ENCODE data around the gene TPBGL. TPM values are rescaled to one million over a fixed set of nuclear protein-coding genes. Genes with fewer than 3 reads are reported as not detected.

Gene TPBGL
- total and polyA plus RNA-seq, 2 donors (not counting 1 experiment from before 2014, with no cell fraction given), result not detected

GRCh38 chr11:75249704-75250103, 9.1 kb downstream of the TPBGL start:
- no peak overlapping the region for H3K27ac ChIP-seq (ENCODE audit: insufficient read depth, low read length)
- no peaks in the 10 kb centered on the region for H4K20me1 ChIP-seq (ENCODE audit: control insufficient read depth, extremely low read depth, insufficient read depth, low read length)
- H3K27me3 ChIP-seq (ENCODE audit: control insufficient read depth, insufficient read depth, low read length), result peaks cover 6% of the 10 kb centered on the region
- no peak overlapping the region for H3K4me3 ChIP-seq (replicated peaks in 1 of 4; ENCODE audit: control extremely low read depth in 1 of 4, insufficient read depth in 1 of 4, low read depth in 3 of 4, low read length in 4 of 4)
- H3K79me2 ChIP-seq (ENCODE audit: control insufficient read depth, insufficient read depth, low read length), result no peaks in the 10 kb centered on the region
- no peaks in the 10 kb centered on the region for H3K9me3 ChIP-seq (ENCODE audit: control insufficient read depth, insufficient read depth, low read depth, low read length)
- DNase-seq (ENCODE audit: low read depth in 2 of 2), result no peak
- H3K4me2 ChIP-seq (ENCODE audit: extremely low read depth, insufficient read depth, low read length), result no peak overlapping the region
- TF ChIP-seq EZH2 (IDR thresholded peaks at IDR 0.05; ENCODE audit: low read length, missing control alignments), result no peak
- H3K36me3 ChIP-seq (ENCODE audit: control insufficient read depth, insufficient read depth, low read length), result no peaks in the 10 kb centered on the region
- H3K4me1 ChIP-seq (ENCODE audit: control insufficient read depth, extremely low read depth, insufficient read depth, low read length), result no peaks in the 10 kb centered on the region
- H3K9ac ChIP-seq (ENCODE audit: insufficient read depth, low read length), result no peak overlapping the region
- H2AFZ ChIP-seq (ENCODE audit: low read length), result no peak overlapping the region

- Histone ChIP-seq H3K9me3 (ENCODE audit: control insufficient read depth, insufficient read depth, low read depth, low read length) (no peaks in the 10 kb centered on the region), H3K4me2 (ENCODE audit: extremely low read depth, insufficient read depth, low read length) (no peak overlapping the region), H3K9ac (ENCODE audit: insufficient read depth, low read length) (no peak overlapping the region), H3K79me2 (ENCODE audit: control insufficient read depth, insufficient read depth, low read length) (no peaks in the 10 kb centered on the region), H3K27me3 (ENCODE audit: control insufficient read depth, insufficient read depth, low read length) (no peaks in the 10 kb centered on the region), H3K4me1 (ENCODE audit: control insufficient read depth, extremely low read depth, insufficient read depth, low read length) (no peaks in the 10 kb centered on the region), H3K27ac (ENCODE audit: insufficient read depth, low read length) (no peak overlapping the region), H3K4me3 (replicated peaks in 1 of 4; ENCODE audit: control extremely low read depth in 1 of 4, insufficient read depth in 1 of 4, low read depth in 3 of 4, low read length in 4 of 4) (no peak overlapping the region), H3K36me3 (ENCODE audit: control insufficient read depth, insufficient read depth, low read length) (no peaks in the 10 kb centered on the region), H2AFZ (ENCODE audit: low read length) (no peak overlapping the region), H4K20me1 (ENCODE audit: control insufficient read depth, extremely low read depth, insufficient read depth, low read length) (no peaks in the 10 kb centered on the region)
- TF ChIP-seq CTCF (conservative IDR thresholded peaks at IDR 0.05 in 1 of 2, IDR thresholded peaks at IDR 0.05 in 1 of 2; ENCODE audit: low read depth in 1 of 2, low read length in 2 of 2) (no peak), EZH2 (IDR thresholded peaks at IDR 0.05; ENCODE audit: low read length, missing control alignments) (no peak)
- no peak for DNase-seq (ENCODE audit: low read depth in 2 of 2)
Observed at GRCh38 chr11:75254326-75254725, 13.8 kb downstream of the TPBGL start.

GRCh38 chr11:75260396-75261170, 20.0 kb downstream of the TPBGL start:
- Histone ChIP-seq H3K9ac (ENCODE audit: insufficient read depth, low read length) (no peak overlapping the region), H3K4me3 (replicated peaks in 1 of 4; ENCODE audit: control extremely low read depth in 1 of 4, insufficient read depth in 1 of 4, low read depth in 3 of 4, low read length in 4 of 4) (no peak overlapping the region), H3K27ac (ENCODE audit: insufficient read depth, low read length) (no peak overlapping the region), H3K9me3 (ENCODE audit: control insufficient read depth, insufficient read depth, low read depth, low read length) (no peaks in the 10 kb centered on the region), H3K36me3 (ENCODE audit: control insufficient read depth, insufficient read depth, low read length) (no peaks in the 10 kb centered on the region), H3K79me2 (ENCODE audit: control insufficient read depth, insufficient read depth, low read length) (no peaks in the 10 kb centered on the region), H3K4me2 (ENCODE audit: extremely low read depth, insufficient read depth, low read length) (no peak overlapping the region), H4K20me1 (ENCODE audit: control insufficient read depth, extremely low read depth, insufficient read depth, low read length) (no peaks in the 10 kb centered on the region), H2AFZ (ENCODE audit: low read length) (no peak overlapping the region), H3K4me1 (ENCODE audit: control insufficient read depth, extremely low read depth, insufficient read depth, low read length) (no peaks in the 10 kb centered on the region), H3K27me3 (ENCODE audit: control insufficient read depth, insufficient read depth, low read length) (peaks cover 8% of the 10 kb centered on the region)
- no peak for TF ChIP-seq CTCF (conservative IDR thresholded peaks at IDR 0.05 in 1 of 2, IDR thresholded peaks at IDR 0.05 in 1 of 2; ENCODE audit: low read depth in 1 of 2, low read length in 2 of 2)
- TF ChIP-seq EZH2 (IDR thresholded peaks at IDR 0.05; ENCODE audit: low read length, missing control alignments), result no peak
- DNase-seq (ENCODE audit: low read depth in 2 of 2), result no peak
